ENCODE measurements around the gene PGPEP1. TPM values are rescaled to one million over a fixed set of nuclear protein-coding genes. Genes with fewer than 3 reads are reported as not detected.
"Not testable (repeated sequence)": the region's sequence is repeated elsewhere in the genome, so short reads cannot be mapped to it uniquely, and the experiment has no call there.

The PGPEP1 gene
- polyA plus RNA-seq, 1 experiment: 32.2 TPM

- H3K4me3 ChIP-seq (ENCODE audit: low read depth, low read length): no peak overlapping the region
- no peaks in the 10 kb centered on the region for H3K36me3 ChIP-seq (ENCODE audit: control insufficient read depth, insufficient read depth, low read length)
- CTCF ChIA-PET: interaction anchor here (0.6 to 6.6 kb wide), 12 partner anchors 11 to 122 kb away, joined by 3 to 68 read pairs (median 4); partner anchors contain the start of genes GDF15 and SSBP4
- DNase-seq (ENCODE audit: low read depth): no peak
- POLR2A ChIA-PET: no interaction called here
- no peaks in the 10 kb centered on the region for H3K27me3 ChIP-seq (ENCODE audit: control insufficient read depth, insufficient read depth, low read length)
- TF ChIP-seq CTCF (IDR thresholded peaks at IDR 0.05; ENCODE audit: insufficient read depth, low read depth, low read length): peak; percentile 73
Observed at GRCh38 chr19:18401580-18402112, 61.2 kb downstream of the PGPEP1 start.

- H3K27me3 ChIP-seq (ENCODE audit: control insufficient read depth, insufficient read depth, low read length); DNase-seq (ENCODE audit: low read depth); H3K36me3 ChIP-seq (ENCODE audit: control insufficient read depth, insufficient read depth, low read length); POLR2A ChIA-PET; H3K4me3 ChIP-seq (ENCODE audit: low read depth, low read length): not testable (repeated sequence)
- CTCF ChIA-PET: interaction anchor here (0.7 to 6.6 kb wide), 4 partner anchors 10 to 125 kb away, joined by 3 to 68 read pairs (median 12); partner anchors contain the start of gene GDF15
Observed at GRCh38 chr19:18402455-18403248, 62.3 kb downstream of the PGPEP1 start.

GRCh38 chr19:18405754-18406153 lies 65.4 kb downstream of the PGPEP1 start:
- CTCF ChIA-PET: interaction anchor here (0.9 to 2.4 kb wide), 6 partner anchors 10 to 78 kb away, joined by 3 to 11 read pairs (median 4); partner anchors contain the start of gene GDF15

GRCh38 chr19:18406749-18407148 lies 66.4 kb downstream of the PGPEP1 start:
- Histone ChIP-seq H3K4me3 (ENCODE audit: low read depth, low read length) (no peak overlapping the region), H3K27me3 (ENCODE audit: control insufficient read depth, insufficient read depth, low read length) (no peaks in the 10 kb centered on the region), H3K36me3 (ENCODE audit: control insufficient read depth, insufficient read depth, low read length) (no peaks in the 10 kb centered on the region)
- POLR2A ChIA-PET: no interaction called here
- CTCF ChIA-PET: interaction anchor here (1.0 to 2.2 kb wide), 6 partner anchors 17 to 79 kb away, joined by 3 to 11 read pairs (median 4); partner anchors contain the start of gene GDF15
- no peak for TF ChIP-seq CTCF (IDR thresholded peaks at IDR 0.05; ENCODE audit: insufficient read depth, low read depth, low read length)
- no peak for DNase-seq (ENCODE audit: low read depth)

More at GRCh38 chr19:18405754-18406153, 65.4 kb downstream of the PGPEP1 start:
- H3K27me3 ChIP-seq (ENCODE audit: control insufficient read depth, insufficient read depth, low read length); POLR2A ChIA-PET; H3K36me3 ChIP-seq (ENCODE audit: control insufficient read depth, insufficient read depth, low read length); H3K4me3 ChIP-seq (ENCODE audit: low read depth, low read length); DNase-seq (ENCODE audit: low read depth): not testable (repeated sequence)

- peak; percentile 56 for TF ChIP-seq CTCF (IDR thresholded peaks at IDR 0.05; ENCODE audit: insufficient read depth, low read depth, low read length)
- Histone ChIP-seq H3K4me3 (ENCODE audit: low read depth, low read length) (no peak overlapping the region), H3K36me3 (ENCODE audit: control insufficient read depth, insufficient read depth, low read length) (no peaks in the 10 kb centered on the region), H3K27me3 (ENCODE audit: control insufficient read depth, insufficient read depth, low read length) (no peaks in the 10 kb centered on the region)
- ChIA-PET CTCF (interaction anchor here (1.3 to 1.4 kb wide), 2 partner anchors 18 to 59 kb away, joined by 3 to 4 read pairs; no protein-coding TSS in a partner anchor), POLR2A (no interaction called here)
- no peak for DNase-seq (ENCODE audit: low read depth)
Observed at GRCh38 chr19:18408053-18408476, 67.7 kb downstream of the PGPEP1 start.

DNA sequence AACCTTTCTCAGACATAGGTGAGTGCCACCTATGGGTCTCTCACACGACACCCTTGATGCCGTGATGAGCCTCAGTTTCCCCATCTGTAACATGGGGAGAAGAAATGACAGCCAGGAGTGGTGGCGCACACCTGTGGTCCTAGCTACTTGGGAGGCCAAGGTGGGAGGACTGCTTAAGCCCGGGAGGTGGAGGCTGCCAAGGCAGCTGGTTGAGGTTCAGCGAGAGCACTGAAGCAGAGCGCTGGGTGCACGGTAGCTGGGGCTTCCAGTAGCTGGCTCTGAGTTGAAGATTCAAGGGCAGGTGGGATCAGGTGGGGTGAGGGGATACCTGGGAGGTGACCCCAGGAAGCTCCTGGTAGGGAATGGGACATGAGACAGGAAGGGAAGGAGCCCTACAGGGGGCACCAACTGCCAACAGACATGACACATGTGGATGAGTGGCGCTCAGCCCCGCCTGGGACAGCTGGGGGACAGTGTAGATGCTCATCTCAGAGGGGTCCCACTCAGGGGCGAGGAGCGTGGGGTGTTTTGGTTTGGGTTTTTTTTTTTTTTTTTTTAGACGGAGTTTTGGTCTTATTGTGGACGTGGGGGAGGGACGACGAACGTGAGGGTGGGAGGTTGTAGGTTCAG lies 72.3 kb downstream of the PGPEP1 start:
- Histone ChIP-seq H3K27me3 (ENCODE audit: control insufficient read depth, insufficient read depth, low read length) (no peaks in the 10 kb centered on the region), H3K36me3 (ENCODE audit: control insufficient read depth, insufficient read depth, low read length) (no peaks in the 10 kb centered on the region), H3K4me3 (ENCODE audit: low read depth, low read length) (no peak overlapping the region)
- DNase-seq (ENCODE audit: low read depth): no peak
- ChIA-PET CTCF (interaction anchor here (0.7 to 12.0 kb wide), 8 partner anchors 11 to 209 kb away, joined by 3 to 126 read pairs (median 18); partner anchors contain the start of genes GDF15 and RAB3A), POLR2A (no interaction called here)
- TF ChIP-seq CTCF (IDR thresholded peaks at IDR 0.05; ENCODE audit: insufficient read depth, low read depth, low read length): no peak

Measured in BJ (cell line).